RCC 7860 (cell line): ENCODE data around the gene SGSM2.

ENCODE experiments used
- DNase-seq: peaks from one replicate; pipeline ENCODE4 v3.0.0-alpha.2; 2015; ENCODE audit warnings: low spot score
- FAIRE-seq: peaks from 2 replicates; lab custom pipeline; 2012; peaks lifted over from hg19 to GRCh38; lab: Jason Lieb, UNC

The SGSM2 gene

DNA sequence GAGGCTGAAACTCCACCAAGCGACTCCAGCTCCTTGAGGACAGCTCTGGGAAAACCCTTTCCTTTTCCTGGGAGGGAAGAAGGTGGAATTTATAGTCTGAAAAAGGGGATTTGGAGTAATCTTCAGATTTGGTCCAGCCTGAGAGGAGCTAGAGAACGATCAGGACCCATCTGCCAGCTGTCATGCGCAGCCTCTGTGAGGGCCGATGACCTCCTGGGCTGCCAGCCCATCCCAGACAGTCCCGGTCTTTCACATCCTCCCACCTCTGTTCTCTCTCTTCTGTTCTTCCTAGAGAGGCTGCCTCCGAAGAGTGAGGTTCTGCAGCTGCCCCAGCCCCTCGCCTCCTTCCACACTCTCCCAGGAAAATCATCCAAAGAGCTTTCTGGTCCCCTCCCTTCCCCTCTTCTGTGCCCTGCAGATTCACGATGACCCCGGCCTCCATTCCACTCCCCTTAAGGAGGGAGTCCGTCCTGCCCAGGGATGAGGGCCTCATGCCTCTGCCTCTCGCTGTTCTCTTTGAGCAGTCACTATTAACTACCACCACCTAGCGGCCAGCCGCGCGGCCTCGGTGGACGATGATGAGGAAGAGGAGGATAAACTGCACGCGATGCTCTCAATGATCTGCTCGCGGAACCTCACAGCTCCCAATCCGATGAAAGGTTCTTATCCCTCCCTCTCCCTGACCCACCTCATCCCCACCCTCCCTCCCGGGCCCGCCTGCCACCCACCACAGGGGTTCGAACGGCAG lies 29.6 kb downstream of the SGSM2 start:
- DNase-seq = no peak
- no peak for FAIRE-seq

GRCh38 chr17:2368359-2368758 lies 31.1 kb downstream of the SGSM2 start:
- FAIRE-seq = no peak
- DNase-seq = no peak

DNA sequence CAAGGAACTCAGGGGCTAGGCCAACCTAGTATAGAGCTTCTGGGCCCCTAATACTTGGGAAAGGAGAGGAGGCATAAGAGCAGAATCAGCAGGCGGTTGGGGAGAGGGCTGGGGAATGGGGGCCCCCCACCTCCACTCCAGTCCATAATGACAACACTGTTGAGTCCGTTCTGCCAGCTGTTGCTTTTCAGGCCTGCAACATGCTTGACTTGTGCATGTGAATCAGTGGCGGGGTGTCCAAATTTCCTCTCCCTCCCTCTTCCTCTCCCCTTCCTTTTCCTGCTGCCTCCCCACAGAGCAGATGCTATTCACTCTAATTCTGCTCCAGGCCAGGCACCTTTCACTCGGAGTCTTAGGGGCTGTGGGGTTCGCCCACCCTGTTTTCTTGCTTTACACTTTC lies 31.7 kb downstream of the SGSM2 start:
- DNase-seq (no peak), FAIRE-seq (no peak)

DNA sequence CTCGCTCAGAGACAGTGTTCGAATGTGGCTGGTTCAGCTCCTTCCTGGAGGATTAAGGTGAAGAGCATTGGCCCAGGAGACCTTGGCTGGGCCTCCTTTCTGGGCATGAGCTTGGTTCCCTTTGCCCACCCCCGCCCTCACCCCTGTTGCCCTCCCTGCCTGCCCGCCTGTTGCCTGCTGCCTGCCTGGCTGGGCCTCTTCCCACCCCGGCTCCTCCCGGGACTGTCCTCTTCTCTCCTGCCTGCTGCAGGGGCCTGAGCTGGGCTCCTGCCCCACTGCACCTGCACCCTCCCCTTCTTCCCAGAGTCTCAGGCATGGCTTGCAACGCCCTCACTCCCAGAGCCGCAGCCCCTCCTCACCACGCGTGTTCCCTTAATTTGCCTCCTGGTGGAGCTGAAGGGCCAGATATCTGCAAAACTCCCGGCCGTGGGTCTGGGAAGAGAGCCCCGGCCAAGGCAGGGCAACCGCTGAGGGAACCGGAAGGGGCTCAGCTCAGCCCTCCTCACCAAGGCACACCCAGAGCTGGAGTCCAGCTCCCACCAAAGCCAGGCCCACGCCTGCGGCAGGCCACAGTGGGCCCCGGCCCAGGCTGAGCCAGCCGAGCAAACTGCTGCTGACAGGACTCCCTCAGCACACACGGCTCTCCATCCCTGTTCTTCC lies 32.4 kb downstream of the SGSM2 start:
- no peak for FAIRE-seq
- no peak for DNase-seq

DNA sequence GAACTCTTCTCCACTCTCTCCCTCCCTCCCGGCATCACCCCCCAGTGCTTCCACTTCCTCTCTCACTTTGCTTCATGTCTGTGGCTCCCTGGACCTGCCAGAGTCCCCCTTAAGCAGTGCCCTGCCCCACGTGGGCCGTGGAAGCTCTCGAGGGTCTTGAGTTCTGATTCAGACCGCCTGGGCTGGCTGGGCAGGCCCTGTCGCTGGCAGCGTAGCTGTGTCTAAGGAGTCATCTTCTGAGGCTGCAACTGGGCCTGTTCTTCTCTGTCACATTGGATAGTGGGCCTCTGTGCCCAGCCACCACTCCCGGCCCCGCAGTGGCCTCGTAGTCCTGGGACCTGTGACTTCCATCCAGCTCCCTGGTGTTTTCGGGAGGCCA lies 32.9 kb downstream of the SGSM2 start:
- no peak for FAIRE-seq
- DNase-seq = no peak

GRCh38 chr17:2371183-2372130 lies 34.2 kb downstream of the SGSM2 start:
- DNase-seq (no peak), FAIRE-seq (no peak)

DNA sequence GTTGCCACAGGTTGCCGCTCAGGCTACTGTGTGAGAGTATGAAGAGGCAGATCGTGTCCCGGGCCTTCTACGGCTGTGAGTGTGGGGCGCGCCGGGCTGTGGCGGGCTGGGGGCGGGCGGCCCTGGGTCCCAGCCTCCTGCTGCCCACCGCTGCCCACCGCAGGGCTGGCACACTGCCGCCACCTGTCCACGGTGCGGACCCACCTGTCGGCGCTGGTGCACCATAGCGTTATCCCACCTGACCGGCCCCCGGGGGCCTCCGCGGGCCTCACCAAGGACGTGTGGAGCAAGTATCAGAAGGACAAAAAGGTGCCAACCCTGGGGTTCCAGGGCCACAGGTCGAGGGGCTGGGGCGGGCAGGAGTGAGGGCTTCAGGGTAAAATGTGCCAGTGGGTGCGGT lies 34.9 kb downstream of the SGSM2 start:
- FAIRE-seq (no peak), DNase-seq (no peak)

DNA sequence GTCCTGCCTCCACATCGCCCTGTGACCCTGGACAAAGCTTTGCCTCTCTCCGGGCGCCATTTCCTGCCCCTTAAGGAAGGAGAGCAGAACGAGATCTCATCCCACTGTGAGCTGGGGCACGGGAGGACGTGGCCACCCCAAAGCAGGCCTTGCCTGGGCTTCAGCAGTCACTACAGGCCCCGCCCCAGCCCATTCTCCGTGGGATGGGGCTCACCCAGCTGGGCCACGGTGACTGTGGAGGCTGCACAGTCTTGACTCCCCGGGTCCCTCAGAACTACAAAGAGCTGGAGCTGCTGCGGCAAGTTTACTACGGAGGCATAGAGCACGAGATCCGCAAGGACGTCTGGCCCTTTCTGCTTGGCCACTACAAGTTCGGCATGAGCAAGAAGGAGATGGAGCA lies 35.4 kb downstream of the SGSM2 start:
- FAIRE-seq = no peak
- DNase-seq = no peak

DNA sequence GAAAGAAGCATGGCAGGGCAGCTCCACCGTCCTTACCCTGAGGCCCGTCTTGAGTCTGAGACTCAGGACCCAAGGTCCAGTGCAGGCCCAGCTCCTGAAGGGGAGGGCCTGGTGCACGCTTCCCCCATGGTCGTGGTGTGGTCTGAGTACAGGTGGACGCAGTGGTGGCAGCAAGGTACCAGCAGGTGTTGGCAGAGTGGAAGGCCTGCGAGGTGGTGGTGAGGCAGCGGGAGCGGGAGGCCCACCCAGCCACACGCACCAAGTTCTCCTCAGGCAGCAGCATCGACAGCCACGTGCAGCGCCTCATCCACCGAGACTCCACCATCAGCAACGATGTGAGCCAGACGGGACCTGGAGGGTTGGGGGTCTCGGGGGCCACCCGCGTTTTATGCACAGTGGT lies 35.9 kb downstream of the SGSM2 start:
- FAIRE-seq (no peak), DNase-seq (no peak)

DNA sequence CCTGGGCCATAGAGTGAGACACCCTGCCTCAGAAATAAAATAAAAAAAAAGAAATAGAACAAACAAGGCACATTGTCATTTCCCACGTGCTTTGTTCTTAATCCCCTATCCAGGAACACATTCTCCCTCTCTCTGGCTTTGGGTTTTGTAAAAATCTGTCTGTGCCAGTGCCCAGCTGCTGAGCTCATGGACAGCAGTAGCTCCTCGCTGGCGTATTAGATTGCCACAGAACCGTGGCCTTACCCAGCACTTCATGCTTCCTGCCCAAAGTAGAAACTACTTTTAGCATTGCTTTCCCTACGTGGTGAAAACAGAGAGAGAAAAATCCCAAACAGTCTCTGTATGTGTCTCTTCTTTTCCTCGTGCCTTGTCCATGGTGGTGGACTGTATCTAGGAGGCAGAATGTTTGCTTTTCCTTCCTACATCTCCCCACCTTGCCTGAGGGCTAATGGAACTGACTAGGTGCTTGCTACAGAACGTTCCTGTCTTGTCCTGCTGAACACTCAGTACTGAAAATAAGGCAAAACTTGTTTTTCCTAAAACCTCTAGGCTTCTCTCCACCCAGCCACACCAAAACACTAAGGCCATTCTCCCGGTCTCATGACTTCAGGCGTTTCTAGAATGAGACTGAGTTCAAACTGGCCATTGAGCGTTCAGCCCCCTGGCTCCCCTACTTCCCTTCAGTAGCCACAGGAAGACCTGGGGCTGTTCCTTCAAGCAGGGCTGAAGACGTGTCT lies 37.4 kb downstream of the SGSM2 start:
- DNase-seq = no peak

DNA sequence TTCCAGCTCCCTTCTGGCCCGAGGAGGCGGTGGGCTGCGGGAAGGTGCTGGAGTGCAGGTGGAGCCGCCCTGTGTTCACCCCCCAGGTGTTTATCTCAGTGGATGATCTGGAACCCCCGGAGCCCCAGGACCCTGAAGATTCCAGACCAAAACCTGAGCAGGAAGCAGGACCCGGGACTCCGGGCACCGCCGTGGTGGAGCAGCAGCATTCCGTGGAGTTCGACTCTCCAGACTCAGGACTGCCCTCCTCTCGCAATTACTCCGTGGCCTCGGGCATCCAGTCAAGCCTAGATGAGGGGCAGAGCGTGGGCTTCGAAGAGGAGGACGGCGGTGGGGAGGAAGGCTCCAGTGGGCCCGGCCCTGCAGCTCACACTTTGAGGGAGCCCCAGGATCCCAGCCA lies 38.1 kb downstream of the SGSM2 start:
- DNase-seq = no peak
- FAIRE-seq = no peak

More for the DNA sequence above, 37.4 kb downstream of the SGSM2 start:
- FAIRE-seq = no peak

GRCh38 chr17:2376107-2376506 lies 38.8 kb downstream of the SGSM2 start:
- DNase-seq (no peak), FAIRE-seq (no peak)

GRCh38 chr17:2377659-2378058 lies 40.4 kb downstream of the SGSM2 start:
- no peak for DNase-seq
- FAIRE-seq = no peak

DNA sequence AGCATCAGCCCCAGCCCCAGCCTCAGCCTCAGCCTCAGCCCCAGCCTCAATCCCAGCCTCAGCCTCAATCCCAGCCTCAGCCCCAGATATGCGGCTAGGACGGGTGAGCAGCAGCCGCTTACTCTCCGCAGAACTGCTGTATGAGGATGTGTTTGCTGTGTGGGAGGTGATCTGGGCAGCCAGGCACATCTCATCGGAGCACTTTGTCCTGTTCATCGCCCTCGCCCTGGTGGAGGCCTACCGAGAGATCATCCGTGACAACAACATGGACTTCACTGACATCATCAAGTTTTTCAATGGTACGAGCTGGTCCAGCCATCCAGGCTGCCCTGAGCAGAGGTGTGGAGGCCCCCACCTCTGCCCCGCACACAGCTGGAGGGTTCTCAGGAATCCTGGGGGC lies 41.6 kb downstream of the SGSM2 start:
- FAIRE-seq (no peak), DNase-seq (no peak)

GRCh38 chr17:2379489-2380225 lies 42.4 kb downstream of the SGSM2 start:
- no peak for FAIRE-seq
- DNase-seq = no peak

DNA sequence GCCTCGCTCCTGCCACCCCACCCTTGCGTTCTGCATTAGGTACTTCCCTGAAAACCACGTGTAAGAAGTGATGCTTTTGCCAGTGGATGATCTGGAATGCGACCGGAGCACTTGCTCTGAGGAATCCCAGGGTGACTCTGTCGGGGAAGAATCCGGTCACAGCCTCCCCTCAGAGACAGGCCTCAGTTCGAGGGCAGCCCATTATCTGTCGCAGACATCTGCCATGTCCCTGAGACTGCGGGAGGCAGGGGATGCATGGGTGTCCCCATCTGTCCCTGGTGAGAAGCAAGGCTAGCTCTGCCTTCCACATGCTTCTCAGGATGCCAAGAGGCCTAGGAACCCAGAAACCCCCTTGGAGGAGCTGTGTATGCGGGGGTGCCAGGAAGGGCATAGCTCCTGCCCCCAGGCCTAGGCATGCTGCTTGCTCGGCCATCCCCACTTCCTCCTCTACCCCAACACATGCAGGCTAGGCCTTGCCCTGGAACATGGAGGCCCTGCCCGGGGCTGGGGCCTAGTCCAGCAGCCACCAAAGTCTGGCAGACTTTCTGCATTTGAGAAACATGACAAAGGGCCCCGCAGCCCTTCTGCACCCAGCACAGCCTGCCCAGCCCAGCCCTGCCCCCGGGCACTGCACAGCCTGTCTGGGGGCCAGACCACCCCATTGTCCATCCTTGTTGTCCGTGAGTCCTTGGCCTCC lies 43.1 kb downstream of the SGSM2 start:
- DNase-seq = no peak
- FAIRE-seq = no peak

DNA sequence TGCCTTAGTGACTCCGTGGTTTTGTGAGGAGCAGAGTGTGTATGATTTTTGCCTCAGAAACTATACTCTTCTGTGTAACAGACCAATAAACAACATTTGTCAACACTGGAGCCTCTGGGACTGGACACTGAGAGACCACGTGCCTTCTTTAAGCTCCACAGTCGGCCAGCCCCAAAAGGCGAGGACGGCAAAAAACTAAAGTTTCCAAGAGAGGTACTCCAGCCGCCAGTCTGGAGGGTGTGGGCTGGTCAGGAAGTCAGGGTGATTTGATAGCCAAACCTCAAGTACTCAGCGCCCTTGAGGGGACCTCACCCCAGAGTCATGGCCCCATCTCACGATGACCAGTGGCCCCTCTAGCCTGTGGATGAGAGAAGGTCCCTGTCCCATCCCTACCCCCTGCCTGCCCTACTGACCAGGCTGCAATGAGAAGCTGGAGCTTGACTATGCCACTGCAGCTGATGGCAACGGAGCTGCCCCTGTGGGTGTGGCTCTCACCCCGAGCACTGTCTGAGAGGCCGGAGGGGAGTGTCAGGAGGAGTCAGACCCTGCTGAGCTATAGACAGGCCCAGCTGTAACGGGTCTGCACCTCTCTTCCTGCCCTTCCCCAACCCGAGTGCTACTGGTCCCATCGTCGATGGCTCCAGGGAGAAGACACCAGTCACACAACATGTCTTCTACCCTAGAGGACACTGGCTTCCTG lies 43.8 kb downstream of the SGSM2 start:
- FAIRE-seq = no peak
- no peak for DNase-seq

GRCh38 chr17:2383628-2384167 lies 46.4 kb downstream of the SGSM2 start:
- DNase-seq (no peak), FAIRE-seq (no peak)
